ENCODE measurements around the gene FYN. TPM values are rescaled to one million over a fixed set of nuclear protein-coding genes. Genes with fewer than 3 reads are reported as not detected.
A peak's percentile ranks its signal among the peaks of the same experiment; 100 is the strongest.

FYN gene
- total and polyA plus RNA-seq, 2 experiments from 2014 or later, result 58.6 to 166 TPM

- in situ Hi-C loops (cut with MboI), result no loop called here
Observed at GRCh38 chr6:111745186-111745585, 128.1 kb downstream of the FYN start.

GRCh38 chr6:111743862-111744692 lies 129.2 kb downstream of the FYN start:
- in situ Hi-C loops (cut with MboI), result no loop called here
- TF ChIP-seq EZH2phosphoT487 (IDR thresholded peaks at IDR 0.05; ENCODE audit: insufficient read depth, low read depth), result no peak
- no peak for TF ChIP-seq EZH2 (IDR thresholded peaks at IDR 0.05; ENCODE audit: insufficient read depth, poor library complexity, severe bottlenecking)
- no peak overlapping the region for H2AFZ ChIP-seq
- no peak overlapping the region for H3K4me3 ChIP-seq
- H3K79me2 ChIP-seq (ENCODE audit: insufficient read depth), result peaks cover 85% of the 10 kb centered on the region
- H3K4me1 ChIP-seq (ENCODE audit: insufficient read depth), result peaks cover 15% of the 10 kb centered on the region; the same call in 1 of the 2 replicates
- no peaks in the 10 kb centered on the region for H3K9me3 ChIP-seq (ENCODE audit: low read depth)
- no peaks in the 10 kb centered on the region for H3K27me3 ChIP-seq (replicated peaks; ENCODE audit: insufficient read depth)
- H4K20me1 ChIP-seq (ENCODE audit: insufficient read depth), result peaks cover 7% of the 10 kb centered on the region; the same call in 1 of the 2 replicates
- peaks cover 9% of the 10 kb centered on the region; the same call in 1 of the 2 replicates for H3F3A ChIP-seq (ENCODE audit: insufficient read depth)
- no peaks in the 10 kb centered on the region for H3K36me3 ChIP-seq (ENCODE audit: low read depth)
- 0 out of 2 replicates have a peak overlapping the region, but pooled peaks have one; percentile 6 for H3K27ac ChIP-seq
- no peaks in the 10 kb centered on the region for H3K9me2 ChIP-seq (ENCODE audit: insufficient read depth)
- DNase-seq, result peak; percentile 81
- 41 to 46% methylated on average over 8 of the region's 8 CpGs for WGBS, 2 experiments (ENCODE audit: low coverage in 1 of 2, low lambda C conversion rate in 2 of 2, missing lambda C conversion rate in 2 of 2)
- H3K9ac ChIP-seq, result no peak overlapping the region
- H3K4me2 ChIP-seq (ENCODE audit: unreplicated experiment), result peak overlapping the region; percentile 22

More at GRCh38 chr6:111745186-111745585, 128.1 kb downstream of the FYN start:
- H3K9ac ChIP-seq, result no peak overlapping the region
- no peak overlapping the region for H3K27ac ChIP-seq
- no peaks in the 10 kb centered on the region for H3K36me3 ChIP-seq (ENCODE audit: low read depth)
- H2AFZ ChIP-seq, result no peak overlapping the region
- no peak overlapping the region for H3K4me3 ChIP-seq
- no peak overlapping the region for H3K4me2 ChIP-seq (ENCODE audit: unreplicated experiment)
- H3K9me3 ChIP-seq (ENCODE audit: low read depth), result no peaks in the 10 kb centered on the region
- no peaks in the 10 kb centered on the region for H3K9me2 ChIP-seq (ENCODE audit: insufficient read depth)
- H3F3A ChIP-seq (ENCODE audit: insufficient read depth), result peaks cover 9% of the 10 kb centered on the region; the same call in 1 of the 2 replicates
- H3K79me2 ChIP-seq (ENCODE audit: insufficient read depth), result peaks cover 82% of the 10 kb centered on the region
- WGBS, 2 experiments (ENCODE audit: low coverage in 1 of 2, low lambda C conversion rate in 2 of 2, missing lambda C conversion rate in 2 of 2), result 98 to 99% methylated on average over 4 of the region's 4 CpGs
- no peak for TF ChIP-seq EZH2phosphoT487 (IDR thresholded peaks at IDR 0.05; ENCODE audit: insufficient read depth, low read depth)
- TF ChIP-seq EZH2 (IDR thresholded peaks at IDR 0.05; ENCODE audit: insufficient read depth, poor library complexity, severe bottlenecking), result no peak
- no peaks in the 10 kb centered on the region for H3K27me3 ChIP-seq (replicated peaks; ENCODE audit: insufficient read depth)
- no peak for DNase-seq
- H4K20me1 ChIP-seq (ENCODE audit: insufficient read depth), result peaks cover 7% of the 10 kb centered on the region; the same call in 1 of the 2 replicates
- peaks cover 15% of the 10 kb centered on the region; the same call in 1 of the 2 replicates for H3K4me1 ChIP-seq (ENCODE audit: insufficient read depth)

- in situ Hi-C loops (cut with MboI), result no loop called here
- no peaks in the 10 kb centered on the region for H3K27me3 ChIP-seq (replicated peaks; ENCODE audit: insufficient read depth)
- no peak overlapping the region for H3K4me3 ChIP-seq
- peaks cover 7% of the 10 kb centered on the region; the same call in 1 of the 2 replicates for H4K20me1 ChIP-seq (ENCODE audit: insufficient read depth)
- H3K79me2 ChIP-seq (ENCODE audit: insufficient read depth), result peaks cover 87% of the 10 kb centered on the region
- DNase-seq, result no peak
- H3K36me3 ChIP-seq (ENCODE audit: low read depth), result no peaks in the 10 kb centered on the region
- peaks cover 9% of the 10 kb centered on the region; the same call in 1 of the 2 replicates for H3F3A ChIP-seq (ENCODE audit: insufficient read depth)
- H3K9me2 ChIP-seq (ENCODE audit: insufficient read depth), result no peaks in the 10 kb centered on the region
- no peak overlapping the region for H3K9ac ChIP-seq
- TF ChIP-seq EZH2phosphoT487 (IDR thresholded peaks at IDR 0.05; ENCODE audit: insufficient read depth, low read depth), result no peak
- TF ChIP-seq EZH2 (IDR thresholded peaks at IDR 0.05; ENCODE audit: insufficient read depth, poor library complexity, severe bottlenecking), result no peak
- WGBS, 2 experiments (ENCODE audit: low coverage in 1 of 2, low lambda C conversion rate in 2 of 2, missing lambda C conversion rate in 2 of 2), result 74 to 75% methylated on average over 5 of the region's 5 CpGs
- no peak overlapping the region for H2AFZ ChIP-seq
- H3K4me2 ChIP-seq (ENCODE audit: unreplicated experiment), result peak overlapping the region; percentile 22
- H3K4me1 ChIP-seq (ENCODE audit: insufficient read depth), result peaks cover 15% of the 10 kb centered on the region; the same call in 1 of the 2 replicates
- no peaks in the 10 kb centered on the region for H3K9me3 ChIP-seq (ENCODE audit: low read depth)
- H3K27ac ChIP-seq, result 0 out of 2 replicates have a peak overlapping the region, but pooled peaks have one; percentile 6
Observed at GRCh38 chr6:111743360-111743759, 129.9 kb downstream of the FYN start.

- H3K36me3 ChIP-seq (ENCODE audit: low read depth), result no peaks in the 10 kb centered on the region
- H4K20me1 ChIP-seq (ENCODE audit: insufficient read depth), result peaks cover 7% of the 10 kb centered on the region; the same call in 1 of the 2 replicates
- in situ Hi-C loops (cut with MboI), result no loop called here
- H3K4me3 ChIP-seq, result no peak overlapping the region
- peaks cover 25% of the 10 kb centered on the region for H3F3A ChIP-seq (ENCODE audit: insufficient read depth)
- no peaks in the 10 kb centered on the region for H3K9me2 ChIP-seq (ENCODE audit: insufficient read depth)
- no peaks in the 10 kb centered on the region for H3K27me3 ChIP-seq (replicated peaks; ENCODE audit: insufficient read depth)
- H3K27ac ChIP-seq, result no peak overlapping the region
- H3K4me2 ChIP-seq (ENCODE audit: unreplicated experiment), result no peak overlapping the region
- WGBS, 2 experiments (ENCODE audit: low coverage in 1 of 2, low lambda C conversion rate in 2 of 2, missing lambda C conversion rate in 2 of 2), result 86 to 92% methylated on average over 5 of the region's 5 CpGs
- no peak overlapping the region for H2AFZ ChIP-seq
- DNase-seq, result no peak
- H3K9ac ChIP-seq, result no peak overlapping the region
- TF ChIP-seq EZH2 (IDR thresholded peaks at IDR 0.05; ENCODE audit: insufficient read depth, poor library complexity, severe bottlenecking) (no peak), EZH2phosphoT487 (IDR thresholded peaks at IDR 0.05; ENCODE audit: insufficient read depth, low read depth) (no peak)
- peaks cover 32% of the 10 kb centered on the region for H3K4me1 ChIP-seq (ENCODE audit: insufficient read depth)
- no peaks in the 10 kb centered on the region for H3K9me3 ChIP-seq (ENCODE audit: low read depth)
- peaks cover 94% of the 10 kb centered on the region for H3K79me2 ChIP-seq (ENCODE audit: insufficient read depth)
Observed at GRCh38 chr6:111741177-111741952, 131.9 kb downstream of the FYN start.
